ENCODE data around the gene NLRC5. TPM values are rescaled to one million over a fixed set of nuclear protein-coding genes. Genes with fewer than 3 reads are reported as not detected.
A peak's percentile ranks its signal among the peaks of the same experiment; 100 is the strongest.

Gene NLRC5
- total and polyA plus RNA-seq, 8 donors = 4.6 to 26.6 (median 9.9) TPM

DNA sequence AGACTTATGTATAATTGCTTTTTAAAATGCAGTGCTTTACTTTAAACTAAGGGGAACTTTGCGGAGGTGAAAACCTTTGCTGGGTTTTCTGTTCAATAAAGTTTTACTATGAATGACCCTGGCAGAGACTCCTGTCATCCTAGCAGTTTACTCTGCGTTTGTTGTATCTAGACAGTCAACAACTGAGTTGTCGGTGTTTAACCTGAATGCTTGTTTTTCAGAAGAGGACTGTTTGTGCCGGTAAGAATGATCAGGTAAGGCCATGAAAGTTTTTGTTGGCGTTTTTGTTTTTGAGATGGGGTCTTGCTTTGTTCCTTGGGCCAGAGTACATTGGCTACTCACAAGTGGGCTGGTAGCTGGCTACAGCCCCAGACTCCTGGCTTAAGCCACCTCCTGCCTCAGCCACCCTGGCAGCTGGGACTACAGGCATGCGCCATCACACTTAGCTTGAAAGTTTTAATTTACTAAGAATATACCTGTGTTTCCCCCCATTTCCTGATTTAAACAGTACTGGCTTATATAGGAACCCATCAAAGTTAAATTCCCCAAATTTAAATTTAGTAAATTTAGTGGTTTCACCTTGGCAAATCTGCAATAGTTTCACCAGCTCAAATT lies 45.5 kb upstream of the NLRC5 start:
- Histone ChIP-seq H3K27ac (no peak overlapping the region), H3K4me1 (peaks cover 31 to 52% (median 36%) of the 10 kb centered on the region in 3 donors), H3K27me3 (no peaks in the 10 kb centered on the region), H3K9me3 (no peaks in the 10 kb centered on the region), H3K4me3 (no peak overlapping the region), H3K36me3 (peaks cover 23 to 64% (median 60%) of the 10 kb centered on the region in 3 donors)
- TF ChIP-seq CTCF (IDR thresholded peaks at IDR 0.05) = no peak
- DNase-seq (no peak), ATAC-seq (no peak), FAIRE-seq (no peak)
- 54 to 58% methylated on average over 6 of the region's 6 CpGs for WGBS, 2 donors
- intact Hi-C loops (cut with DNase I) = no loop called here

DNA sequence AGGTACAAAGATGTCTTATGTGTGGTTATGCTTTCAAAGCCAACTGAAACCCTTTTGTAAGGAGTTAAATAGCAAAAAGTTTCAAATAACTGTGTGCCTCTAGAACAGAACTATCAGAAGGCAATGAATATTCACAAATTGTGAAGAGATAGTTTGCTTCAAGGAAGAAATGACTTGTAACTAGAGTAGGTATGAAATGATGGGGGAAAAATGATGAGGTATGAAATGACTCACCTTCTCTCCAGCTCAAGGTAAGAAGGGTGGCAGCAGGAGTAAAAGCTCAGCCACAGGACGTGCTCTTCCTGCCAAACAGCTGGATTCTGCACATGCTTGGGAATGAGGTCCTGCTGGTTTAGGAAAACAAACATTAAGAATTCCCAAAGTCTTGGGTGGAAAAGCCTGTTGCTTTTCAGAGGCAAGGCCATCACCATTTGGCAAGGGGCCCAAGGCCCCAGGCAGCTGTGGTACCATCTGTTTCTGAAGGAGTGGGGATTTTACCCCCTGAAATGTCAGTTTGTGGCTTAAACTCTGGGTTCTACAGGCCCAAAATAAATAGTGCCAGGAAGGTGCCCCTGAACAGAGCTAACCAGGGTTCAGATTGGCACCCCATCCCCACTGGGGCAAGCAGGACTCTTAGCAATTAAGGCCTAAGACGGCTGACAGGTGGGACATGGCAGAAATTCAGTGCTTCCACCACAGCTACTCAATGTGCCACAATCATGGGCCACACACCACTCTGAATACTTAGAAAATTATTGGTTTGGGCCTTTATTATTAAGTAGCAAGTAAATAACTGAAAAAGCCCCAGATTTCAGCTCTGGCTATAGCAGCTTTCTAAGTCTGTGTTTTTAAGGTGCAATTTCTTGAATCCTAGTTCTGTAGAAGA lies 44.2 kb upstream of the NLRC5 start:
- 22 to 27% methylated on average over 2 of the region's 2 CpGs for WGBS, 2 donors
- ATAC-seq (peak; percentile 5 to 25 (median 20)), DNase-seq (peak in 3 of 6 donors; percentile 57 to 69 (median 68)), FAIRE-seq (no peak)
- H3K9me3 ChIP-seq = no peaks in the 10 kb centered on the region
- H3K27ac ChIP-seq = peak overlapping the region; percentile 14 to 65 (median 50)
- peaks cover 11 to 51% (median 48%) of the 10 kb centered on the region in 3 donors for H3K36me3 ChIP-seq
- H3K4me1 ChIP-seq = peaks cover 22 to 46% (median 25%) of the 10 kb centered on the region in 3 donors
- no peak for TF ChIP-seq CTCF (IDR thresholded peaks at IDR 0.05)
- H3K4me3 ChIP-seq = no peak overlapping the region
- intact Hi-C loops (cut with DNase I) = no loop called here
- H3K27me3 ChIP-seq = no peaks in the 10 kb centered on the region

DNA sequence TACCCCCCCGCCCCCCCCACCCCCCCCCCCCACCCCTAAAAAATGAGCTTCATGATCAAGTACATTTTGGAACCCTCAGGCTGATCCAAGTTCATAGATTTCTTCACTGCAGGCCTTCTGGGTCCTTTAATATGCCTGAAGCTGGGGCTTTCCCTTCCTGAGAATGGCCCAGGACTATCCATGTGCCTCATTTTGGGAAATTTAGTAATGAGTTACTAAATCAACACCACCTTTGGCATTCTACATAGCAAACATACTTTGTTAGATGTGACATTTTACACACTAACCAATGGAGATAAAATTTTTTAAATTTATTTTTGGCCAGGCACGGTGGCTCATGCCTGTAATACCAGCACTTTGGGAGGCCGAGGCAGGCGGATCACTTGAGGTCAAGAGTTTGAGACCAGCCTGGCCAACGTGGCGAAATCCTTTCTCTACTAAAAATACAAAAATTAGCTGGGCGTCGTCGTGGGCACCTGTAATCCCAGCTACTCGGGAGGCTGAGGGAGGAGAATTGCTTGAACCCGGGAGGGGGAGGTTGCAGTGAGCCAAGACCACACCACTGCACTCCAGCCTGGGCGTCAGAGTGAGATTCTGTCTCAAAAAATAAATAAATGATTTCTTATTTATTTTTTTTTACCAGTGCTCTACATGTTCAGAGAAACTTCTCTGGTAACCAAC lies 43.4 kb upstream of the NLRC5 start:
- H3K27ac ChIP-seq = peak overlapping the region; percentile 17 to 51 (median 38)

More for the DNA sequence above, 43.4 kb upstream of the NLRC5 start:
- no peak for TF ChIP-seq CTCF (IDR thresholded peaks at IDR 0.05)
- H3K4me1 ChIP-seq = peaks cover 22 to 39% (median 23%) of the 10 kb centered on the region in 3 donors
- H3K27me3 ChIP-seq = no peaks in the 10 kb centered on the region
- H3K9me3 ChIP-seq = no peaks in the 10 kb centered on the region
- intact Hi-C loops (cut with DNase I) = no loop called here
- DNase-seq = no peak
- H3K36me3 ChIP-seq = peaks cover 7 to 43% (median 40%) of the 10 kb centered on the region in 3 donors
- FAIRE-seq = no peak
- 28 to 31% methylated on average over 12 of the region's 12 CpGs for WGBS, 2 donors
- no peak overlapping the region for H3K4me3 ChIP-seq
- peak; percentile 6 to 31 (median 18) for ATAC-seq

Data from pancreas (tissue), 10 donors.